Measurements from ENCODE around the gene CCL18. TPM values are rescaled to one million over a fixed set of nuclear protein-coding genes. Genes with fewer than 3 reads are reported as not detected.
"Not testable (repeated sequence)": the region's sequence is repeated elsewhere in the genome, so short reads cannot be mapped to it uniquely, and the experiment has no call there.

CCL18 gene
- total RNA-seq, 1 donor from 2014 or later: not detected

GRCh38 chr17:36083691-36084090 is 19.6 kb downstream of the CCL18 start:
- not testable (repeated sequence) for H3K4me1 Mint-ChIP-seq (ENCODE audit: low read depth, unreplicated experiment); H3K27ac Mint-ChIP-seq (ENCODE audit: unreplicated experiment); H3K4me3 Mint-ChIP-seq (ENCODE audit: unreplicated experiment); H3K36me3 Mint-ChIP-seq (ENCODE audit: unreplicated experiment); H3K27me3 Mint-ChIP-seq (ENCODE audit: unreplicated experiment); DNase-seq; H3K9me3 Mint-ChIP-seq (ENCODE audit: unreplicated experiment)

GRCh38 chr17:36085765-36086164 is 21.7 kb downstream of the CCL18 start:
- peaks cover 4% of the 10 kb centered on the region for H3K27me3 Mint-ChIP-seq (ENCODE audit: unreplicated experiment)
- H3K27ac Mint-ChIP-seq (ENCODE audit: unreplicated experiment): no peak overlapping the region
- H3K9me3 Mint-ChIP-seq (ENCODE audit: unreplicated experiment): peaks cover 2% of the 10 kb centered on the region
- H3K4me3 Mint-ChIP-seq (ENCODE audit: unreplicated experiment): no peak overlapping the region
- no peaks in the 10 kb centered on the region for H3K36me3 Mint-ChIP-seq (ENCODE audit: unreplicated experiment)
- no peak for TF ChIP-seq CTCF (IDR thresholded peaks at IDR 0.05; ENCODE audit: partially characterized antibody, unreplicated experiment)
- DNase-seq: no peak
- peaks cover 4% of the 10 kb centered on the region for H3K4me1 Mint-ChIP-seq (ENCODE audit: low read depth, unreplicated experiment)

GRCh38 chr17:36086791-36087190 is 22.7 kb downstream of the CCL18 start:
- H3K4me3 Mint-ChIP-seq (ENCODE audit: unreplicated experiment): no peak overlapping the region
- H3K9me3 Mint-ChIP-seq (ENCODE audit: unreplicated experiment): peaks cover 2% of the 10 kb centered on the region
- H3K4me1 Mint-ChIP-seq (ENCODE audit: low read depth, unreplicated experiment): peaks cover 4% of the 10 kb centered on the region
- H3K27me3 Mint-ChIP-seq (ENCODE audit: unreplicated experiment): peaks cover 4% of the 10 kb centered on the region
- no peak for DNase-seq
- TF ChIP-seq CTCF (IDR thresholded peaks at IDR 0.05; ENCODE audit: partially characterized antibody, unreplicated experiment): no peak
- no peaks in the 10 kb centered on the region for H3K36me3 Mint-ChIP-seq (ENCODE audit: unreplicated experiment)
- H3K27ac Mint-ChIP-seq (ENCODE audit: unreplicated experiment): no peak overlapping the region

- H3K27me3 Mint-ChIP-seq (ENCODE audit: unreplicated experiment); H3K36me3 Mint-ChIP-seq (ENCODE audit: unreplicated experiment); H3K9me3 Mint-ChIP-seq (ENCODE audit: unreplicated experiment); DNase-seq; H3K4me1 Mint-ChIP-seq (ENCODE audit: low read depth, unreplicated experiment); H3K27ac Mint-ChIP-seq (ENCODE audit: unreplicated experiment); H3K4me3 Mint-ChIP-seq (ENCODE audit: unreplicated experiment): not testable (repeated sequence)
Measured at GRCh38 chr17:36087471-36087870, 23.4 kb downstream of the CCL18 start.

- not testable (repeated sequence) for H3K9me3 Mint-ChIP-seq (ENCODE audit: unreplicated experiment); H3K4me3 Mint-ChIP-seq (ENCODE audit: unreplicated experiment); H3K4me1 Mint-ChIP-seq (ENCODE audit: low read depth, unreplicated experiment); DNase-seq; H3K36me3 Mint-ChIP-seq (ENCODE audit: unreplicated experiment); H3K27ac Mint-ChIP-seq (ENCODE audit: unreplicated experiment); H3K27me3 Mint-ChIP-seq (ENCODE audit: unreplicated experiment)
Measured at GRCh38 chr17:36087897-36088572, 24.0 kb downstream of the CCL18 start.

- Mint-ChIP-seq H3K4me1 (ENCODE audit: low read depth, unreplicated experiment) (no peaks in the 10 kb centered on the region), H3K4me3 (ENCODE audit: unreplicated experiment) (no peak overlapping the region), H3K27ac (ENCODE audit: unreplicated experiment) (no peak overlapping the region), H3K27me3 (ENCODE audit: unreplicated experiment) (peaks cover 4% of the 10 kb centered on the region), H3K36me3 (ENCODE audit: unreplicated experiment) (no peaks in the 10 kb centered on the region), H3K9me3 (ENCODE audit: unreplicated experiment) (no peaks in the 10 kb centered on the region)
- no peak for DNase-seq
- no peak for TF ChIP-seq CTCF (IDR thresholded peaks at IDR 0.05; ENCODE audit: partially characterized antibody, unreplicated experiment)
Measured at GRCh38 chr17:36088670-36089338, 24.7 kb downstream of the CCL18 start.

Data from glutamatergic neuron (in vitro differentiated cells).